Cerebellar cortex (tissue), 1 donor: ENCODE measurements around the gene ADGRA1.

Experiments
- DNase-seq: peaks from one replicate; pipeline ENCODE4 v3.0.0-alpha.2; 2015; ENCODE audit warnings: low spot score

The ADGRA1 gene

GRCh38 chr10:133180192-133180964, 92.7 kb downstream of the ADGRA1 start:
- no peak for DNase-seq

GRCh38 chr10:133180965-133181639, 93.4 kb downstream of the ADGRA1 start:
- no peak for DNase-seq
